HL-60 (cell line): ENCODE results near the gene HMG20A.

Source experiments
- GABPA ChIP-seq: IDR thresholded peaks from 2 replicates; pipeline ENCODE4 v1.6.1; 2012; ENCODE audit warnings: low read depth
- POLR2AphosphoS5 ChIP-seq: IDR thresholded peaks from 2 replicates; pipeline ENCODE4 v1.6.1; 2012; ENCODE audit warnings: low read depth
- SPI1 ChIP-seq: IDR thresholded peaks from 2 replicates; pipeline ENCODE4 v1.6.1; 2012; ENCODE audit warnings: low read depth, mild to moderate bottlenecking, borderline replicate concordance
- TF ChIP-seq, protein P1 (sequence below): IDR thresholded peaks from one replicate; pipeline ENCODE4 v1.5.1; 2011; ENCODE audit warnings: low read length, control low read depth, inconsistent platforms; ENCODE audit not compliant: insufficient read depth

DNA sequence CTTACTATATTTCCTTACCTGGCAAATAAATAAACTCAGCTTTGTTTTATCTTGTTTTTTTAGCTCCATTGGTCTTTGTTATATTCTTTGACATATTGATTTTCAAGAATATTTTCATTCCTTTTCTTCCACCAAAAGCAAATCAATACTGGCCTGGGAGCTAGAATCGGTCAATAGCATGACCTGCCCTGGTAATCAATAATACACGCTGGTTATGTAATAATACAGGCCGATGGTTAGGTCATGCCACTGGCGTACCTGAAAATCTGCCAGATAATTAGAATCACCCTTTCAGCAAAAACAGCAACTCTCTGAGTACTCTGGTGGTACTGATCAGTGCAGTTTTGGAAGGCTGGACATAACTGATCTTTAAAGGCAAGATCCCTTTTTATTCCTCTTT, 40.7 kb upstream of the HMG20A start:
- TF ChIP-seq, protein P1, sequence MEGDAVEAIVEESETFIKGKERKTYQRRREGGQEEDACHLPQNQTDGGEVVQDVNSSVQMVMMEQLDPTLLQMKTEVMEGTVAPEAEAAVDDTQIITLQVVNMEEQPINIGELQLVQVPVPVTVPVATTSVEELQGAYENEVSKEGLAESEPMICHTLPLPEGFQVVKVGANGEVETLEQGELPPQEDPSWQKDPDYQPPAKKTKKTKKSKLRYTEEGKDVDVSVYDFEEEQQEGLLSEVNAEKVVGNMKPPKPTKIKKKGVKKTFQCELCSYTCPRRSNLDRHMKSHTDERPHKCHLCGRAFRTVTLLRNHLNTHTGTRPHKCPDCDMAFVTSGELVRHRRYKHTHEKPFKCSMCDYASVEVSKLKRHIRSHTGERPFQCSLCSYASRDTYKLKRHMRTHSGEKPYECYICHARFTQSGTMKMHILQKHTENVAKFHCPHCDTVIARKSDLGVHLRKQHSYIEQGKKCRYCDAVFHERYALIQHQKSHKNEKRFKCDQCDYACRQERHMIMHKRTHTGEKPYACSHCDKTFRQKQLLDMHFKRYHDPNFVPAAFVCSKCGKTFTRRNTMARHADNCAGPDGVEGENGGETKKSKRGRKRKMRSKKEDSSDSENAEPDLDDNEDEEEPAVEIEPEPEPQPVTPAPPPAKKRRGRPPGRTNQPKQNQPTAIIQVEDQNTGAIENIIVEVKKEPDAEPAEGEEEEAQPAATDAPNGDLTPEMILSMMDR: no peak
- TF ChIP-seq SPI1 (no peak), GABPA (no peak), POLR2AphosphoS5 (no peak)
